Amniotic stem cell (primary cell): ENCODE measurements around the gene SERTAD2.

Source experiments
- DNase-seq: peaks from one replicate; lab custom pipeline; 2025; lab: John Stamatoyannopoulos, UW

The SERTAD2 gene

DNA sequence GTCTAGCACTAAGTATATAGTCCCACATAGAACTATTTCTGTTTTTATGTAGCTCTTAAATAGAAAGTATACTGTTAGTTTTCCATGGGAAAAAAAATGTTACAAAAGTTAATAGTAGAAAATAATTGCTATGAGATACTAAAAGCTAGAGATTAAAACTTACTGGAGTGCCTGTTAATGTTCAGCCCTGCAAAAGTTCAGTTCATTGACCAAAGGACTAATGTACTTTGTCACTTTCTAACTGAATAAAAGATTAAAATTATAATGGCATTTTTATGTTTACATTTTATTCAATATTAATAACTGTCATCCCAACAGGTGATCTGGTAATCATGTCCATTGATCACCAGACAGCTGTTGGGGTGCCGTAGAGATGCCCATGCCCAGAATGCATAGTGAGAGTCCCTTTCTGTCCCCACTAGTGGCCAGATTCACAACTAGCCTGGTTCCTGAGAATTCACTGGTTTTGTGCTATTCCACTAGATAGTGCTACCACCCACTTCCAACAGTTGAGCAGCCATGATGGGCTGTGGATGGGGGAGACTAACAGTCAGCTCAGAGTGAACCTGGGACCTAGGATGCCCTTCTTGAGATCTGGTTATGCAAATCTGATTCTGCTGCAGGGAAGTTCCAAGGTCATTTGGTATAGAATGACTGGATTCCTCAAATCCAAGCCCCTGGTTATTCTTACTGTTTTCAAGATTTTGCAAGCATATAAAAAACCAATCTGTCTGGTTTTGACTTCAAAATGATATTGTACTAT is 71.8 kb downstream of the SERTAD2 start:
- DNase-seq: no peak
